Measurements from ENCODE around the gene RHBDL1. TPM values are rescaled to one million over a fixed set of nuclear protein-coding genes. Genes with fewer than 3 reads are reported as not detected.

The RHBDL1 gene
- total RNA-seq, 3 donors from 2014 or later = 0.48 to 2.3 (median 1.0) TPM

DNA sequence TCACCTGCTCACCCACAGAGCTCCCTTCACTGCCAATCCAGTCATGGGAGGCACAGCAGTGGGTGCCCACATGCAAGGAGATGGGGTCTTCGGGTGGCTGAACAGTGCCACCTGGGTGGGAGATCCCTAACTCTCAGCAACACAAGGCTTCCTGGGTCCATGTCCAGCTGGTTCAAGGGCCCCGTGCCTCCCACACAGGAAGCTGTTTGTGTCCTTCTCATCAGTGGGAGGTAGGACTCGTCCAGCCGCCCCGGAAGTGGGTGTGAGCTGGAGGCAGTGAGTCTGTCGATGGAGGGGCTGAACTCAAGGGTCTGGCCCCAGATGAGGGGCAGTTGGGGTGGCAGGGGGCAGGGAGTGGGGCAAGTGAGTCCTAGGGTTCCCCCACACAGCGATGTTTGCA is 28.6 kb downstream of the RHBDL1 start:
- H3K9me3 ChIP-seq = no peaks in the 10 kb centered on the region
- peaks cover 2 to 6% of the 10 kb centered on the region in 2 donors for H3K4me1 ChIP-seq
- intact Hi-C loops (cut with DNase I; ENCODE audit: low total_unique reads) = no loop called here
- no peak overlapping the region for H3K4me3 ChIP-seq
- no peaks in the 10 kb centered on the region for H3K36me3 ChIP-seq
- H3K27me3 ChIP-seq = peaks cover 18 to 95% of the 10 kb centered on the region in 2 donors
- TF ChIP-seq POLR2A (IDR thresholded peaks at IDR 0.05) = no peak
- TF ChIP-seq, protein P1, sequence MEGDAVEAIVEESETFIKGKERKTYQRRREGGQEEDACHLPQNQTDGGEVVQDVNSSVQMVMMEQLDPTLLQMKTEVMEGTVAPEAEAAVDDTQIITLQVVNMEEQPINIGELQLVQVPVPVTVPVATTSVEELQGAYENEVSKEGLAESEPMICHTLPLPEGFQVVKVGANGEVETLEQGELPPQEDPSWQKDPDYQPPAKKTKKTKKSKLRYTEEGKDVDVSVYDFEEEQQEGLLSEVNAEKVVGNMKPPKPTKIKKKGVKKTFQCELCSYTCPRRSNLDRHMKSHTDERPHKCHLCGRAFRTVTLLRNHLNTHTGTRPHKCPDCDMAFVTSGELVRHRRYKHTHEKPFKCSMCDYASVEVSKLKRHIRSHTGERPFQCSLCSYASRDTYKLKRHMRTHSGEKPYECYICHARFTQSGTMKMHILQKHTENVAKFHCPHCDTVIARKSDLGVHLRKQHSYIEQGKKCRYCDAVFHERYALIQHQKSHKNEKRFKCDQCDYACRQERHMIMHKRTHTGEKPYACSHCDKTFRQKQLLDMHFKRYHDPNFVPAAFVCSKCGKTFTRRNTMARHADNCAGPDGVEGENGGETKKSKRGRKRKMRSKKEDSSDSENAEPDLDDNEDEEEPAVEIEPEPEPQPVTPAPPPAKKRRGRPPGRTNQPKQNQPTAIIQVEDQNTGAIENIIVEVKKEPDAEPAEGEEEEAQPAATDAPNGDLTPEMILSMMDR (IDR thresholded peaks at IDR 0.05) = no peak
- TF ChIP-seq POLR2AphosphoS5 (IDR thresholded peaks at IDR 0.05) = no peak
- no peak for DNase-seq (ENCODE audit: low spot score in 2 of 2)
- H3K27ac ChIP-seq = no peak overlapping the region

DNA sequence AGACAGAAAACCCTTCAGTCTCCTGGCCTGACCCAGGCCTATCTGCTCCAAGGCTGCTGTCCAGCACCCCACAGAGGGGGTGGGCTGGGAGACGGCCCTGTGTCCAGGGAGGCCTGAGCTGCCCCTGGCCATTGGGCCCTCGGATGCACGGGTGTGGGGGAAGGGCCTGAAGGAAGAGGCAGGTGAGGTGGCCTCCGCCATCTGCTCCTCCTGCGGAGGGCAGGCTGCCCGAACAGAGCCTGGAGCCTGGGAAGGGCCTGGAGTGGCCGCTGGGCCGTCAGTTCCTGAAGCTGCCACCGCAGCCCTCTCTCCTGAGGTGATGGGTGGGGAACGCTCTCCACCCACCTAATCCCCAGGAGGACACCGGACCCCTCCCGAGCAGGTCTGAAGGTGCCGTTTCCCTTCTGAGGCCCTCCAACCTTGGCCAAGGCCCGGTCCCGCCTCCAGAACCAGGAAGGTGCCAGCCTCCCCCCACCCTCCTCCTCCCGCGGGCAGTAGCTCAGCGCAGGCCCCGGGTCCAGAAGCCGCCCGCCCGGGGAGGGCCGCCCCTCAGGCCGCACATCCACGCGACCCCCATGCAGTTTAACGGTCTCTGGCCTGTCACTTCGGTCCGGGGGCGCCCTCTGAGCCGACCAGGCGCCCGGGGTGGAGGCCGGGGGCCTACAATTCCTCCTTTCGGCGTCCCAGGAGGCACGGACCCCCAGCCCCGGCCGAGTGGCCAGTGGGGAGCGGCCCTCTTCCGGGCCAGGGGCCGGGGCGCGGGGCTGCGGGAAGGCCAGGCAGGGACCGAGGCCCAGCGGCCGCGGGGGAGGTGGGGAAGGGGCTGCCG is 29.3 kb downstream of the RHBDL1 start:
- Histone ChIP-seq H3K9me3 (no peaks in the 10 kb centered on the region), H3K27ac (no peak overlapping the region), H3K27me3 (peaks cover 23 to 95% of the 10 kb centered on the region in 2 donors), H3K4me1 (peaks cover 2 to 6% of the 10 kb centered on the region in 2 donors), H3K36me3 (no peaks in the 10 kb centered on the region), H3K4me3 (peak overlapping the region in 2 of 3 donors; percentile 27 to 60)
- TF ChIP-seq, protein P1 (IDR thresholded peaks at IDR 0.05) = no peak
- TF ChIP-seq POLR2A (IDR thresholded peaks at IDR 0.05) (no peak), POLR2AphosphoS5 (IDR thresholded peaks at IDR 0.05) (no peak)
- no peak for DNase-seq (ENCODE audit: low spot score in 2 of 2)
- intact Hi-C loops (cut with DNase I; ENCODE audit: low total_unique reads) = no loop called here

DNA sequence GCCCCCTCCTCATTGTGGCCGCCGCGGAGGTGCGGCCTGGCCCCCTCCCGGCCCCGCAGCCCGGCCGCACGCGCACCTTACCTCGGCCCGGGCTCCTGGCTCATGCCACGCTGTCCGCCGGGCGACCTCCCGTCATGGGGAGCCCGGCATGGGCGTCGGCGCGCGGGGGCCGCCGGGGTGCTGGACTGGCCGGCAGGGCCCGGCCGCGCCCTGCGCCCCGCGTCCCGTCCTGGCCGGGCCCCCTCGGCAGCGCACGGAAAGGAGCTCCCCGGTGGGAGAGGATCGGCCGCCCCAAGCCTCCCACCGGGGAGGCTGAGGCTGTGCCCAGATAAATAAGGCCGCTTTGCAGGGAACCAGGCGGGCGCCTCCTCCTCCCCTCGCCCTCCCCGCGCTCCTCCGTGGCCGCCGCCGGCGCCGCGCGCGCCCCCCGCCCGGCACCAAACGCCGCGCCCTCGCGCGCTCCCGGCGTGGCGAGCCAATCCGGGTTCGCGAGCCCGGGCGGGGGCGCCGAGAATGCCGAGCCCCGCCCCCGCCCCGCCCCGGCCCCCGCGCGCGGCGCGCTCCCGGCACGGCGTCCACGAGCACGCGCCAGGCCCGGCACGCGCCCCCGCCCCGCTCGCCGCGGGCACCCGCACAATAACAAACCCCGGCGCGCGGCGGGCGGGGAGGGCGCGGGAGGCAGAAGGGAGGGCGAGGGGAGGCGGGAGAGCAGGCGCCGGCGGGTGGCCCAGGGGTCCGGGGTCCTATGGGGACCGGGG is 30.1 kb downstream of the RHBDL1 start, which contains the start of gene FBXL16:
TSS of gene FBXL16 (minus strand) at position 371 of the 758 bp plus-strand sequence. CDS start 8,396 bp downstream, outside the sequence.
- Histone ChIP-seq H3K27me3 (peaks cover 24 to 95% of the 10 kb centered on the region in 2 donors), H3K9me3 (no peaks in the 10 kb centered on the region), H3K27ac (no peak within 1 kb of the TSS), H3K36me3 (no peaks in the 10 kb centered on the region), H3K4me3 (peak within 1 kb of the TSS in 2 of 3 donors; percentile 27 to 60), H3K4me1 (peaks cover 2 to 6% of the 10 kb centered on the region in 2 donors)
- TF ChIP-seq, protein P1 (IDR thresholded peaks at IDR 0.05) = no peak
- TF ChIP-seq POLR2AphosphoS5 (IDR thresholded peaks at IDR 0.05) (no peak), POLR2A (IDR thresholded peaks at IDR 0.05) (no peak)
- intact Hi-C loops (cut with DNase I; ENCODE audit: low total_unique reads) = no loop called here
- no peak for DNase-seq (ENCODE audit: low spot score in 2 of 2)

DNA sequence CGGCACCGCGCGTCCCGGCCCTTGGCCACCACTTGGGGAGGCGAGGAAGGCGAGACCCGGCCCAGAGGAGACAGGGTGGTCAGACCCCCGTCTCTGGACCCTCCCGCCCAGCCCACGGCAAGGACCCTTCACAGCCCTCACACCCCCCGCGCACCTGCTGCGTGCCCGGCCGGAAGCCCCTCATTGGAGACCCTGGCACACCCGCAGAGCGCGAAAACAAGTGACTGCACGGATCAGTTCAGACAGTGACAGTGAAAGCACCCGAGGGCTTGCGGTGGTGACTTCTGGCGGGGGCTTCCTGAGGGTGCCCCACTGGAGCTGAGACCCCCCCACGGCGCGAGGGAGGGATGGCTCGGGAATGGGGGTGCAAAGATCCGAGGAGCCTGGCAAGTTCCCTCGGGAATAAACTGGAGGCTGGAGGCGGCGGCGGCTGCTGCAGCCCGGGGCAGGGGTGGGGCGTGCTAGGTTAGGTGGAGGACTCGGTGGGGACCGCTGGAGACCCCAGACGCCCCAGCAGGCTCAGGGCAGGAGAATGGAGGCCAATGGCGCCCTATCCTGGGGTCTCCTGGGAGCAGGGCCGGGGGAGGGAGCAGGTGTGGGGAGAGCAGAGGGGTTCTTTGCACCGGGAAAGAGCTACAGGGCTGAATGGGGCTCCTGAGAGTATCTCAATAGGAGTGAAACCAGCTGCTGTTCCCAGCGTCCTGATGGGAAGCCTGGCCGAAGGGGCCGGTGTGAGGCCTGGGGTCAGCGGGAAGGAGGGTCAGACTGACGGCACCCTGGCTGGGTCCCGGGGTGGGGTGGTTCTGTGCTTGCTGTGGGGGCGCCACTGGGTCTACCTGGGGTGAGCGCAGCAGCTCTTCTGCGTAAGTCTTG is 31.0 kb downstream of the RHBDL1 start:
- Histone ChIP-seq H3K36me3 (no peaks in the 10 kb centered on the region), H3K27ac (no peak overlapping the region), H3K9me3 (no peaks in the 10 kb centered on the region), H3K4me1 (peaks cover 0 to 6% of the 10 kb centered on the region in 2 donors), H3K27me3 (peaks cover 23 to 95% of the 10 kb centered on the region in 2 donors), H3K4me3 (peak overlapping the region in 2 of 3 donors; percentile 27 to 60)
- TF ChIP-seq POLR2AphosphoS5 (IDR thresholded peaks at IDR 0.05) (no peak), POLR2A (IDR thresholded peaks at IDR 0.05) (no peak)
- TF ChIP-seq, protein P1 (IDR thresholded peaks at IDR 0.05) = no peak
- DNase-seq (ENCODE audit: low spot score in 2 of 2) = no peak
- intact Hi-C loops (cut with DNase I; ENCODE audit: low total_unique reads) = no loop called here
